ENCODE measurements around the gene SLC35E1. TPM values are rescaled to one million over a fixed set of nuclear protein-coding genes. Genes with fewer than 3 reads are reported as not detected.
A peak's percentile ranks its signal among the peaks of the same experiment; 100 is the strongest.

SLC35E1 gene
- total RNA-seq, 2 donors from 2014 or later = 42.0 to 69.1 TPM

GRCh38 chr19:16527334-16527935 lies 44.8 kb downstream of the SLC35E1 start:
- Histone ChIP-seq H3K4me3 (no peak overlapping the region), H3K27ac (peak overlapping the region in 1 of 2 donors; percentile 14), H3K4me1 (replicated peaks) (no peaks in the 10 kb centered on the region), H3K36me3 (peaks cover 32 to 76% of the 10 kb centered on the region in 2 donors), H3K27me3 (replicated peaks; ENCODE audit: insufficient read depth) (no peaks in the 10 kb centered on the region), H3K9me3 (no peaks in the 10 kb centered on the region)
- TF ChIP-seq POLR2A (IDR thresholded peaks at IDR 0.05) (no peak), CTCF (IDR thresholded peaks at IDR 0.05) (no peak), POLR2AphosphoS5 (IDR thresholded peaks at IDR 0.05) (no peak)
- no peak for DNase-seq (ENCODE audit: low spot score)
- intact Hi-C loops (cut with DNase I) = no loop called here
- WGBS = 68% methylated on average over 14 of the region's 14 CpGs

- Histone ChIP-seq H3K27ac (no peak overlapping the region), H3K4me1 (replicated peaks) (no peaks in the 10 kb centered on the region), H3K9me3 (no peaks in the 10 kb centered on the region), H3K4me3 (no peak overlapping the region), H3K27me3 (replicated peaks; ENCODE audit: insufficient read depth) (no peaks in the 10 kb centered on the region), H3K36me3 (peaks cover 18 to 75% of the 10 kb centered on the region in 2 donors)
- intact Hi-C loops (cut with DNase I) = no loop called here
- TF ChIP-seq CTCF (IDR thresholded peaks at IDR 0.05) = no peak
- no peak for TF ChIP-seq POLR2A (IDR thresholded peaks at IDR 0.05)
- no peak for TF ChIP-seq POLR2AphosphoS5 (IDR thresholded peaks at IDR 0.05)
- no peak for DNase-seq (ENCODE audit: low spot score)
- WGBS = 94% methylated on average over 20 of the region's 29 CpGs
Observed at GRCh38 chr19:16525751-16526481, 46.3 kb downstream of the SLC35E1 start.

GRCh38 chr19:16524991-16525734 lies 47.1 kb downstream of the SLC35E1 start:
- Histone ChIP-seq H3K9me3 (no peaks in the 10 kb centered on the region), H3K4me1 (replicated peaks) (no peaks in the 10 kb centered on the region), H3K27me3 (replicated peaks; ENCODE audit: insufficient read depth) (no peaks in the 10 kb centered on the region), H3K27ac (no peak overlapping the region), H3K36me3 (peaks cover 13 to 73% of the 10 kb centered on the region in 2 donors), H3K4me3 (no peak overlapping the region)
- intact Hi-C loops (cut with DNase I) = no loop called here
- 97% methylated on average over 40 of the region's 54 CpGs for WGBS
- no peak for DNase-seq (ENCODE audit: low spot score)
- TF ChIP-seq CTCF (IDR thresholded peaks at IDR 0.05) (no peak), POLR2A (IDR thresholded peaks at IDR 0.05) (no peak), POLR2AphosphoS5 (IDR thresholded peaks at IDR 0.05) (no peak)

GRCh38 chr19:16522559-16523377 lies 49.4 kb downstream of the SLC35E1 start:
- H3K27ac ChIP-seq = no peak overlapping the region
- DNase-seq (ENCODE audit: low spot score) = no peak
- no peak overlapping the region for H3K4me3 ChIP-seq
- no peaks in the 10 kb centered on the region for H3K4me1 ChIP-seq (replicated peaks)
- intact Hi-C loops (cut with DNase I) = no loop called here
- 94% methylated on average over 25 of the region's 25 CpGs for WGBS
- no peaks in the 10 kb centered on the region for H3K9me3 ChIP-seq
- no peaks in the 10 kb centered on the region for H3K27me3 ChIP-seq (replicated peaks; ENCODE audit: insufficient read depth)
- H3K36me3 ChIP-seq = peaks cover 16 to 82% of the 10 kb centered on the region in 2 donors
- TF ChIP-seq POLR2AphosphoS5 (IDR thresholded peaks at IDR 0.05) = no peak
- TF ChIP-seq POLR2A (IDR thresholded peaks at IDR 0.05) = no peak
- TF ChIP-seq CTCF (IDR thresholded peaks at IDR 0.05) = no peak
